ENCODE data around the gene CDH1. TPM values are rescaled to one million over a fixed set of nuclear protein-coding genes. Genes with fewer than 3 reads are reported as not detected.

The CDH1 gene
- total RNA-seq, 4 donors from 2014 or later: 190 to 551 (median 434) TPM

GRCh38 chr16:68781784-68782183 lies 44.7 kb downstream of the CDH1 start:
- intact Hi-C loops (cut with DNase I; ENCODE audit: low total_unique reads): no loop called here
- TF ChIP-seq EP300 (IDR thresholded peaks at IDR 0.05; ENCODE audit: low read depth) (no peak), POLR2AphosphoS5 (IDR thresholded peaks at IDR 0.05) (no peak), CTCF (IDR thresholded peaks at IDR 0.05) (no peak), POLR2A (IDR thresholded peaks at IDR 0.05) (no peak)
- 58% methylated on average over 1 of the region's 1 CpG; no CpG with 5 or more reads in 1 of the 2 donors for WGBS, 2 donors (ENCODE audit: low coverage in 1 of 2)

GRCh38 chr16:68782198-68783174 lies 45.4 kb downstream of the CDH1 start:
- in situ Hi-C loops (cut with MboI; ENCODE audit: low pct_ligation_motif_present in 1 of 4, low pct_unique_long_range_greater_than_20kb in 1 of 4, low sequenced_read_pairs in 3 of 4): no loop called here
- Histone ChIP-seq H3K4me1 (peaks cover 0 to 18% (median 8%) of the 10 kb centered on the region in 4 donors), H3K9me3 (no peaks in the 10 kb centered on the region), H3K36me3 (no peaks in the 10 kb centered on the region), H3K4me3 (no peak overlapping the region), H3K27ac (no peak overlapping the region), H3K27me3 (no peaks in the 10 kb centered on the region)
- 82 to 100% methylated on average over 1 to 16 of the region's 16 CpGs for WGBS, 2 donors (ENCODE audit: low coverage in 1 of 2)
- intact Hi-C loops (cut with DNase I; ENCODE audit: low total_unique reads): no loop called here
- no peak for DNase-seq
- TF ChIP-seq POLR2AphosphoS5 (IDR thresholded peaks at IDR 0.05) (no peak), CTCF (IDR thresholded peaks at IDR 0.05) (no peak), EP300 (IDR thresholded peaks at IDR 0.05; ENCODE audit: low read depth) (no peak), POLR2A (IDR thresholded peaks at IDR 0.05) (no peak)

More at GRCh38 chr16:68781784-68782183, 44.7 kb downstream of the CDH1 start:
- Histone ChIP-seq H3K4me3 (no peak overlapping the region), H3K27ac (no peak overlapping the region), H3K4me1 (peaks cover 0 to 18% (median 8%) of the 10 kb centered on the region in 4 donors), H3K9me3 (no peaks in the 10 kb centered on the region), H3K27me3 (no peaks in the 10 kb centered on the region), H3K36me3 (no peaks in the 10 kb centered on the region)
- DNase-seq: no peak
- in situ Hi-C loops (cut with MboI; ENCODE audit: low pct_ligation_motif_present in 1 of 4, low pct_unique_long_range_greater_than_20kb in 1 of 4, low sequenced_read_pairs in 3 of 4): no loop called here

- Histone ChIP-seq H3K9me3 (no peaks in the 10 kb centered on the region), H3K4me3 (no peak overlapping the region), H3K36me3 (no peaks in the 10 kb centered on the region), H3K27me3 (no peaks in the 10 kb centered on the region), H3K27ac (no peak overlapping the region), H3K4me1 (peaks cover 0 to 5% (median 0%) of the 10 kb centered on the region in 4 donors)
- 85 to 91% methylated on average over 5 of the region's 5 CpGs for WGBS, 2 donors (ENCODE audit: low coverage in 1 of 2)
- intact Hi-C loops (cut with DNase I; ENCODE audit: low total_unique reads): no loop called here
- TF ChIP-seq EP300 (IDR thresholded peaks at IDR 0.05; ENCODE audit: low read depth) (no peak), POLR2A (IDR thresholded peaks at IDR 0.05) (no peak), POLR2AphosphoS5 (IDR thresholded peaks at IDR 0.05) (no peak), CTCF (IDR thresholded peaks at IDR 0.05) (no peak)
- in situ Hi-C loops (cut with MboI; ENCODE audit: low pct_ligation_motif_present in 1 of 4, low pct_unique_long_range_greater_than_20kb in 1 of 4, low sequenced_read_pairs in 3 of 4): no loop called here
- DNase-seq: no peak
These were observed 47.1 kb downstream of the CDH1 start for GRCh38 chr16:68784226-68784625.

GRCh38 chr16:68784721-68785120 lies 47.6 kb downstream of the CDH1 start:
- no peak overlapping the region for H3K27ac ChIP-seq
- 69 to 92% methylated on average over 2 of the region's 2 CpGs for WGBS, 2 donors (ENCODE audit: low coverage in 1 of 2)
- DNase-seq: no peak
- intact Hi-C loops (cut with DNase I; ENCODE audit: low total_unique reads): no loop called here
- no peaks in the 10 kb centered on the region for H3K27me3 ChIP-seq
- no peak overlapping the region for H3K4me3 ChIP-seq
- H3K4me1 ChIP-seq: peaks cover under 1 to 9% (median under 1%) of the 10 kb centered on the region in 4 donors
- no peaks in the 10 kb centered on the region for H3K36me3 ChIP-seq
- in situ Hi-C loops (cut with MboI; ENCODE audit: low pct_ligation_motif_present in 1 of 4, low pct_unique_long_range_greater_than_20kb in 1 of 4, low sequenced_read_pairs in 3 of 4): no loop called here
- TF ChIP-seq POLR2AphosphoS5 (IDR thresholded peaks at IDR 0.05) (no peak), CTCF (IDR thresholded peaks at IDR 0.05) (no peak), EP300 (IDR thresholded peaks at IDR 0.05; ENCODE audit: low read depth) (no peak), POLR2A (IDR thresholded peaks at IDR 0.05) (no peak)
- H3K9me3 ChIP-seq: no peaks in the 10 kb centered on the region
